ENCODE measurements around the gene CHAF1A. TPM values are rescaled to one million over a fixed set of nuclear protein-coding genes. Genes with fewer than 3 reads are reported as not detected.

Gene CHAF1A
- total and polyA plus RNA-seq, 2 of the 8 experiments (the other 6 are each of a cell fraction or from before 2014, with no cell fraction given), result 122 to 147 TPM

- no peak for TF ChIP-seq USF2 (IDR thresholded peaks at IDR 0.05; ENCODE audit: low read length)
These were observed 22.8 kb upstream of the CHAF1A start (continued) for GRCh38 chr19:4379383-4380253.
